ENCODE data around the gene WBP2.
A peak's percentile ranks its signal among the peaks of the same experiment; 100 is the strongest.

WBP2 gene

DNA sequence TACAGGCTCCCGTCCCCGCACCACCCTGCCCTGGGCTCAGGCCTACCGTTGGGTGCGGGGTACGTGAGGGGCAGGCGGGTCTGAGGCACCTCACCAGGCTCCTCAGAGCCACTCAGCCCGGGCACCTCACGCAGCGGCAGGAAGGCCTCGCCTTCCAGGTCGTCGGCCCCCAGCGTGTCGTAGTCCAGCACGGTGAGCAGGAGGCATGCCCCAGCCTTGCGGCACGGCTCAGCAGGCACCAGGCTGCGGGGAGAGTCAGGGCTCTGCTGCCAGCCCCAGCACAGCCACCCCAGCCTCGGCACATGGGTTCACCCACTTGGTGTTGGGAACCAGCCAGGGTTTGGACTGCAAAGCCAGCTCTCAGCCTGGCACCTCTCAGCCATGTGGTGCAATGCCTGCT lies 26.4 kb downstream of the WBP2 start:
- Histone ChIP-seq H3K4me1 (ENCODE audit: control insufficient read depth in 5 of 5, insufficient read depth in 5 of 5, low read length in 5 of 5) (peaks cover 0 to 40% (median 28%) of the 10 kb centered on the region in 5 donors), H3K9me3 (ENCODE audit: control insufficient read depth in 5 of 5, low read length in 5 of 5) (no peaks in the 10 kb centered on the region), H3K27me3 (ENCODE audit: control insufficient read depth in 5 of 5, insufficient read depth in 4 of 5, low read length in 5 of 5) (no peaks in the 10 kb centered on the region), H3K9ac (ENCODE audit: low read length in 5 of 5) (no peak overlapping the region), H3K4me3 (ENCODE audit: low read depth in 1 of 5, low read length in 5 of 5) (no peak overlapping the region), H3K27ac (ENCODE audit: low read depth, low read length) (no peak overlapping the region), H3K36me3 (ENCODE audit: control insufficient read depth in 5 of 5, insufficient read depth in 5 of 5, low read length in 5 of 5) (peaks cover 0 to 28% (median 11%) of the 10 kb centered on the region in 5 donors)

GRCh38 chr17:75828076-75828400 lies 27.1 kb downstream of the WBP2 start:
- Histone ChIP-seq H3K4me3 (ENCODE audit: low read depth in 1 of 5, low read length in 5 of 5) (peak overlapping the region in 4 of 5 donors; percentile 28 to 63 (median 48)), H3K36me3 (ENCODE audit: control insufficient read depth in 5 of 5, insufficient read depth in 5 of 5, low read length in 5 of 5) (peaks cover 0 to 35% (median 16%) of the 10 kb centered on the region in 5 donors), H3K4me1 (ENCODE audit: control insufficient read depth in 5 of 5, insufficient read depth in 5 of 5, low read length in 5 of 5) (peaks cover 0 to 40% (median 28%) of the 10 kb centered on the region in 5 donors), H3K27me3 (ENCODE audit: control insufficient read depth in 5 of 5, insufficient read depth in 4 of 5, low read length in 5 of 5) (no peaks in the 10 kb centered on the region), H3K9ac (ENCODE audit: low read length in 5 of 5) (peak overlapping the region in 1 of 5 donors; percentile 56), H3K27ac (ENCODE audit: low read depth, low read length) (peak overlapping the region; percentile 72), H3K9me3 (ENCODE audit: control insufficient read depth in 5 of 5, low read length in 5 of 5) (no peaks in the 10 kb centered on the region)

GRCh38 chr17:75827308-75828075 lies 27.6 kb downstream of the WBP2 start:
- Histone ChIP-seq H3K27ac (ENCODE audit: low read depth, low read length) (peak overlapping the region; percentile 72), H3K9me3 (ENCODE audit: control insufficient read depth in 5 of 5, low read length in 5 of 5) (no peaks in the 10 kb centered on the region), H3K9ac (ENCODE audit: low read length in 5 of 5) (peak overlapping the region in 3 of 5 donors; percentile 54 to 56 (median 56)), H3K4me3 (ENCODE audit: low read depth in 1 of 5, low read length in 5 of 5) (peak overlapping the region in 4 of 5 donors; percentile 28 to 63 (median 48)), H3K36me3 (ENCODE audit: control insufficient read depth in 5 of 5, insufficient read depth in 5 of 5, low read length in 5 of 5) (peaks cover 0 to 40% (median 21%) of the 10 kb centered on the region in 5 donors), H3K27me3 (ENCODE audit: control insufficient read depth in 5 of 5, insufficient read depth in 4 of 5, low read length in 5 of 5) (no peaks in the 10 kb centered on the region), H3K4me1 (ENCODE audit: control insufficient read depth in 5 of 5, insufficient read depth in 5 of 5, low read length in 5 of 5) (peaks cover 0 to 37% (median 26%) of the 10 kb centered on the region in 5 donors)

- Histone ChIP-seq H3K27me3 (ENCODE audit: control insufficient read depth in 5 of 5, insufficient read depth in 4 of 5, low read length in 5 of 5) (no peaks in the 10 kb centered on the region), H3K9me3 (ENCODE audit: control insufficient read depth in 5 of 5, low read length in 5 of 5) (no peaks in the 10 kb centered on the region), H3K27ac (ENCODE audit: low read depth, low read length) (peak overlapping the region; percentile 72), H3K36me3 (ENCODE audit: control insufficient read depth in 5 of 5, insufficient read depth in 5 of 5, low read length in 5 of 5) (peaks cover 0 to 48% (median 28%) of the 10 kb centered on the region in 5 donors), H3K4me1 (ENCODE audit: control insufficient read depth in 5 of 5, insufficient read depth in 5 of 5, low read length in 5 of 5) (peaks cover 0 to 33% (median 23%) of the 10 kb centered on the region in 5 donors), H3K4me3 (ENCODE audit: low read depth in 1 of 5, low read length in 5 of 5) (peak overlapping the region in 1 of 5 donors; percentile 63), H3K9ac (ENCODE audit: low read length in 5 of 5) (peak overlapping the region in 3 of 5 donors; percentile 54 to 56 (median 56))
Measured at GRCh38 chr17:75826561-75827307, 28.4 kb downstream of the WBP2 start.

- Histone ChIP-seq H3K4me3 (ENCODE audit: low read depth in 1 of 5, low read length in 5 of 5) (no peak overlapping the region), H3K4me1 (ENCODE audit: control insufficient read depth in 5 of 5, insufficient read depth in 5 of 5, low read length in 5 of 5) (peaks cover 0 to 33% (median 23%) of the 10 kb centered on the region in 5 donors), H3K36me3 (ENCODE audit: control insufficient read depth in 5 of 5, insufficient read depth in 5 of 5, low read length in 5 of 5) (peaks cover 0 to 54% (median 37%) of the 10 kb centered on the region in 5 donors), H3K9ac (ENCODE audit: low read length in 5 of 5) (no peak overlapping the region), H3K9me3 (ENCODE audit: control insufficient read depth in 5 of 5, low read length in 5 of 5) (no peaks in the 10 kb centered on the region), H3K27ac (ENCODE audit: low read depth, low read length) (peak overlapping the region; percentile 30), H3K27me3 (ENCODE audit: control insufficient read depth in 5 of 5, insufficient read depth in 4 of 5, low read length in 5 of 5) (no peaks in the 10 kb centered on the region)
Measured at GRCh38 chr17:75825748-75826370, 29.3 kb downstream of the WBP2 start.

DNA sequence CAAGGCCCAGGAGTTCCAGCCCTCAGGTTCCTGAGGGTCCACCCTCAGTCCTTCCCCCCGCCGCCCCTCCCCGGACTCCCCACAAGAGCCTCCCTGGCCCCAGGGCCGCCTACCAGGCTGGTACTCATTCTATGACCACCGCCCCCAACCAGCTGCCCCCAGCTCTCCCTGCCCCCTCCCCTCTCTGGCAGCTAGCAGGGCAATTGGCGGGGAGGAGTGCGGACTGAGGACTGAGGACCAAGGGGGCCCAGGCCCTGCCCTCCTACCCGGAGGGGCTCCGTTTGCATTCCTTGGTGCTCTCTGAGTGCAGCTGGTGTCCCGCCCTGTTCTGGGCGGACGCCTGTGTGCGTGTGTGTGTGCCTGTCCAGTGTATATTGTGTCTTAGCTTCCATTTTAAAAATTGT lies 30.0 kb downstream of the WBP2 start:
- Histone ChIP-seq H3K36me3 (ENCODE audit: control insufficient read depth in 5 of 5, insufficient read depth in 5 of 5, low read length in 5 of 5) (peaks cover 0 to 56% (median 44%) of the 10 kb centered on the region in 5 donors), H3K9ac (ENCODE audit: low read length in 5 of 5) (no peak overlapping the region), H3K4me3 (ENCODE audit: low read depth in 1 of 5, low read length in 5 of 5) (no peak overlapping the region), H3K4me1 (ENCODE audit: control insufficient read depth in 5 of 5, insufficient read depth in 5 of 5, low read length in 5 of 5) (peaks cover 0 to 33% (median 23%) of the 10 kb centered on the region in 5 donors), H3K27me3 (ENCODE audit: control insufficient read depth in 5 of 5, insufficient read depth in 4 of 5, low read length in 5 of 5) (no peaks in the 10 kb centered on the region), H3K9me3 (ENCODE audit: control insufficient read depth in 5 of 5, low read length in 5 of 5) (no peaks in the 10 kb centered on the region), H3K27ac (ENCODE audit: low read depth, low read length) (no peak overlapping the region)

GRCh38 chr17:75824666-75825065 lies 30.5 kb downstream of the WBP2 start:
- H3K27ac ChIP-seq (ENCODE audit: low read depth, low read length) = no peak overlapping the region
- no peaks in the 10 kb centered on the region for H3K9me3 ChIP-seq (ENCODE audit: control insufficient read depth in 5 of 5, low read length in 5 of 5)
- no peak overlapping the region for H3K4me3 ChIP-seq (ENCODE audit: low read depth in 1 of 5, low read length in 5 of 5)
- no peaks in the 10 kb centered on the region for H3K27me3 ChIP-seq (ENCODE audit: control insufficient read depth in 5 of 5, insufficient read depth in 4 of 5, low read length in 5 of 5)
- H3K4me1 ChIP-seq (ENCODE audit: control insufficient read depth in 5 of 5, insufficient read depth in 5 of 5, low read length in 5 of 5) = peaks cover 0 to 33% (median 23%) of the 10 kb centered on the region in 5 donors
- peaks cover 0 to 60% (median 47%) of the 10 kb centered on the region in 5 donors for H3K36me3 ChIP-seq (ENCODE audit: control insufficient read depth in 5 of 5, insufficient read depth in 5 of 5, low read length in 5 of 5)
- no peak overlapping the region for H3K9ac ChIP-seq (ENCODE audit: low read length in 5 of 5)

- H3K4me3 ChIP-seq (ENCODE audit: low read depth in 1 of 5, low read length in 5 of 5) = no peak overlapping the region
- peaks cover 0 to 33% (median 23%) of the 10 kb centered on the region in 5 donors for H3K4me1 ChIP-seq (ENCODE audit: control insufficient read depth in 5 of 5, insufficient read depth in 5 of 5, low read length in 5 of 5)
- no peaks in the 10 kb centered on the region for H3K27me3 ChIP-seq (ENCODE audit: control insufficient read depth in 5 of 5, insufficient read depth in 4 of 5, low read length in 5 of 5)
- peaks cover 0 to 66% (median 53%) of the 10 kb centered on the region in 5 donors for H3K36me3 ChIP-seq (ENCODE audit: control insufficient read depth in 5 of 5, insufficient read depth in 5 of 5, low read length in 5 of 5)
- no peaks in the 10 kb centered on the region for H3K9me3 ChIP-seq (ENCODE audit: control insufficient read depth in 5 of 5, low read length in 5 of 5)
- H3K9ac ChIP-seq (ENCODE audit: low read length in 5 of 5) = no peak overlapping the region
- no peak overlapping the region for H3K27ac ChIP-seq (ENCODE audit: low read depth, low read length)
Measured at GRCh38 chr17:75824050-75824552, 31.0 kb downstream of the WBP2 start.

GRCh38 chr17:75823257-75824041 lies 31.7 kb downstream of the WBP2 start:
- Histone ChIP-seq H3K36me3 (ENCODE audit: control insufficient read depth in 5 of 5, insufficient read depth in 5 of 5, low read length in 5 of 5) (peaks cover 0 to 69% (median 59%) of the 10 kb centered on the region in 5 donors), H3K9ac (ENCODE audit: low read length in 5 of 5) (no peak overlapping the region), H3K27ac (ENCODE audit: low read depth, low read length) (no peak overlapping the region), H3K9me3 (ENCODE audit: control insufficient read depth in 5 of 5, low read length in 5 of 5) (no peaks in the 10 kb centered on the region), H3K4me3 (ENCODE audit: low read depth in 1 of 5, low read length in 5 of 5) (no peak overlapping the region), H3K4me1 (ENCODE audit: control insufficient read depth in 5 of 5, insufficient read depth in 5 of 5, low read length in 5 of 5) (peaks cover 0 to 32% (median 21%) of the 10 kb centered on the region in 5 donors), H3K27me3 (ENCODE audit: control insufficient read depth in 5 of 5, insufficient read depth in 4 of 5, low read length in 5 of 5) (no peaks in the 10 kb centered on the region)

All from subcutaneous abdominal adipose tissue (tissue), 5 donors.